Lower leg skin (tissue), 4 donors: ENCODE results near the gene AGPAT2. TPM values are rescaled to one million over a fixed set of nuclear protein-coding genes. Genes with fewer than 3 reads are reported as not detected.

ENCODE experiments used
- DNase-seq, 2 donors: peaks; one replicate each; pipeline ENCODE4 v3.0.0-alpha.2; 2019; ENCODE audit warnings: low spot score in 2 of 2
- H3K4me3 ChIP-seq: fragments of 200-600 bp; sonication (generic); 2 replicates; pipeline ENCODE4 v1.5.1; 2017; ENCODE audit warnings: mild to moderate bottlenecking, low read depth; ENCODE audit not compliant: poor library complexity, severe bottlenecking
- CTCF ChIP-seq, 3 donors: fragments of 450-650 bp; IDR thresholded peaks; one replicate each; pipeline ENCODE4 v1.5.1; 2016; ENCODE audit warnings: antibody characterized with exemption in 3 of 3, mild to moderate bottlenecking in 3 of 3, moderate library complexity in 2 of 3
- POLR2A ChIP-seq, 2 donors: fragments of 450-650 bp; IDR thresholded peaks; one replicate each; pipeline ENCODE4 v1.6.1; 2016 to 2017; ENCODE audit warnings: antibody characterized with exemption in 2 of 2, mild to moderate bottlenecking in 1 of 2, moderate library complexity in 1 of 2
- WGBS, 2 donors: methylation state at CpG; one replicate each; pipeline ENCODE4 v1.1.5; 2018; 5-methylcytosine and 5-hydroxymethylcytosine counted together
- intact Hi-C: fragments of 100-400 bp; cut with DNase I; formaldehyde crosslinking; loops from one replicate; pipeline ENCODE4 v1.15.0; 2023; ENCODE audit warnings: low total_unique reads
- total RNA-seq, 4 donors: library from RNA; depleted of rRNA; stranded (reverse); fragments of >200 nt; gene quantifications; one replicate each; pipeline ENCODE4 v1.1.0, GENCODE V29; 2016

The AGPAT2 gene
- total RNA-seq, 4 donors from 2014 or later, result 52.4 to 77.7 (median 63.5) TPM

GRCh38 chr9:136631038-136632000 is 55.9 kb downstream of the AGPAT2 start:
- intact Hi-C loops, result loop anchor here (2.0 kb wide), 1 partner anchor 145 kb away; no protein-coding TSS in a partner anchor
- peak in 1 of 2 donors; percentile 96 for DNase-seq
- WGBS, 2 donors, result 47 to 48% methylated on average over 31 of the region's 31 CpGs
- TF ChIP-seq CTCF (IDR thresholded peaks at IDR 0.05), result no peak
- no peak for TF ChIP-seq POLR2A (IDR thresholded peaks at IDR 0.05)
- no peak overlapping the region for H3K4me3 ChIP-seq

GRCh38 chr9:136630662-136630992 is 56.6 kb downstream of the AGPAT2 start:
- intact Hi-C loops, result loop anchor here (2.0 kb wide), 1 partner anchor 144 kb away; no protein-coding TSS in a partner anchor
- no peak overlapping the region for H3K4me3 ChIP-seq
- whole genome bisulfite sequencing, 2 donors, result 52 to 58% methylated on average over 12 of the region's 12 CpGs
- TF ChIP-seq POLR2A (IDR thresholded peaks at IDR 0.05) (no peak), CTCF (IDR thresholded peaks at IDR 0.05) (no peak)
- DNase-seq, result no peak

GRCh38 chr9:136629879-136630661 is 57.2 kb downstream of the AGPAT2 start:
- H3K4me3 ChIP-seq, result no peak overlapping the region
- DNase-seq, result no peak
- 27 to 39% methylated on average over 19 of the region's 19 CpGs for WGBS, 2 donors
- TF ChIP-seq CTCF (IDR thresholded peaks at IDR 0.05) (no peak), POLR2A (IDR thresholded peaks at IDR 0.05) (no peak)
- intact Hi-C loops, result loop anchor here (2.0 to 5.0 kb wide), 2 partner anchors 88 to 143 kb away; no protein-coding TSS in a partner anchor

GRCh38 chr9:136629001-136629878 is 58.0 kb downstream of the AGPAT2 start:
- WGBS, 2 donors, result 53 to 67% methylated on average over 11 to 20 of the region's 22 CpGs
- H3K4me3 ChIP-seq, result no peak overlapping the region
- no peak for TF ChIP-seq CTCF (IDR thresholded peaks at IDR 0.05)
- no peak for TF ChIP-seq POLR2A (IDR thresholded peaks at IDR 0.05)
- no peak for DNase-seq
- intact Hi-C loops, result loop anchor here (5.0 kb wide), 1 partner anchor 87 kb away; no protein-coding TSS in a partner anchor

GRCh38 chr9:136628268-136628667 is 59.0 kb downstream of the AGPAT2 start:
- H3K4me3 ChIP-seq, result no peak overlapping the region
- intact Hi-C loops, result loop anchor here (5.0 kb wide), 1 partner anchor 86 kb away; no protein-coding TSS in a partner anchor
- no peak for DNase-seq
- 66 to 70% methylated on average over 26 of the region's 26 CpGs for WGBS, 2 donors
- no peak for TF ChIP-seq CTCF (IDR thresholded peaks at IDR 0.05)
